HEK293T (cell line): ENCODE results near the gene PRTFDC1.

Source experiments
- ELF4 ChIP-seq: fragments of 450-650 bp; IDR thresholded peaks from 2 replicates; pipeline ENCODE4 v1.6.1; 2017; ENCODE audit warnings: antibody characterized with exemption
- SP1 ChIP-seq: fragments of 450-650 bp; IDR thresholded peaks from 2 replicates; pipeline ENCODE4 v1.6.1; 2017

GRCh38 chr10:24897326-24897926 lies 55.0 kb downstream of the PRTFDC1 start:
- TF ChIP-seq ELF4 = no peak
- TF ChIP-seq SP1 = no peak
